Activated naive CD8-positive, alpha-beta T cell treated with anti-CD3 and anti-CD28 coated beads for 36 hours (primary cell): ENCODE data around the gene ARL3. TPM values are rescaled to one million over a fixed set of nuclear protein-coding genes. Genes with fewer than 3 reads are reported as not detected.
"Not testable (repeated sequence)": the region's sequence is repeated elsewhere in the genome, so short reads cannot be mapped to it uniquely, and the experiment has no call there.

Source experiments
- DNase-seq: peaks from one replicate; pipeline ENCODE4 v3.0.0; 2021
- H3K27ac Mint-ChIP-seq: one replicate; pipeline ENCODE4 v1.8.0; 2022; ENCODE audit warnings: mild to moderate bottlenecking, moderate library complexity, mixed read lengths
- H3K27me3 Mint-ChIP-seq: one replicate; pipeline ENCODE4 v1.8.0; 2022; ENCODE audit warnings: mild to moderate bottlenecking, mixed read lengths
- H3K36me3 Mint-ChIP-seq: one replicate; pipeline ENCODE4 v1.8.0; 2021; ENCODE audit warnings: mild to moderate bottlenecking, mixed read lengths
- H3K4me1 Mint-ChIP-seq: one replicate; pipeline ENCODE4 v1.8.0; 2021; ENCODE audit warnings: mixed read lengths
- H3K4me3 Mint-ChIP-seq: one replicate; pipeline ENCODE4 v1.8.0; 2022; ENCODE audit warnings: mild to moderate bottlenecking, moderate library complexity, mixed read lengths
- H3K9me3 Mint-ChIP-seq: one replicate; pipeline ENCODE4 v1.8.0; 2022; ENCODE audit warnings: mixed read lengths
- total RNA-seq, 2 experiments: library from RNA; stranded (reverse); gene quantifications; one replicate each; pipeline ENCODE4 v1.2.3, GENCODE V29; 2021

The ARL3 gene
- total RNA-seq, 2 experiments from 2014 or later, result 5.7 to 6.2 TPM

GRCh38 chr10:102721954-102722353, 7.8 kb upstream of the ARL3 start:
- Mint-ChIP-seq H3K36me3 (peaks cover 30% of the 10 kb centered on the region), H3K4me3 (no peak overlapping the region), H3K4me1 (peaks cover 26% of the 10 kb centered on the region), H3K9me3 (peaks cover 2% of the 10 kb centered on the region), H3K27me3 (no peaks in the 10 kb centered on the region), H3K27ac (peak overlapping the region; percentile 3)
- DNase-seq, result no peak

GRCh38 chr10:102720775-102721301, 6.6 kb upstream of the ARL3 start:
- no peak for DNase-seq
- Mint-ChIP-seq H3K9me3 (peaks cover 2% of the 10 kb centered on the region), H3K4me3 (no peak overlapping the region), H3K27me3 (no peaks in the 10 kb centered on the region), H3K36me3 (peaks cover 35% of the 10 kb centered on the region), H3K27ac (no peak overlapping the region), H3K4me1 (peaks cover 35% of the 10 kb centered on the region)

GRCh38 chr10:102720337-102720736, 6.1 kb upstream of the ARL3 start:
- peaks cover 37% of the 10 kb centered on the region for H3K36me3 Mint-ChIP-seq
- H3K4me1 Mint-ChIP-seq, result peaks cover 39% of the 10 kb centered on the region
- H3K27me3 Mint-ChIP-seq, result no peaks in the 10 kb centered on the region
- H3K9me3 Mint-ChIP-seq, result peaks cover 2% of the 10 kb centered on the region
- H3K27ac Mint-ChIP-seq, result no peak overlapping the region
- DNase-seq, result no peak
- H3K4me3 Mint-ChIP-seq, result no peak overlapping the region

GRCh38 chr10:102718220-102718619, 4.0 kb upstream of the ARL3 start:
- peaks cover 33% of the 10 kb centered on the region for H3K36me3 Mint-ChIP-seq
- H3K4me3 Mint-ChIP-seq, result no peak overlapping the region
- H3K27ac Mint-ChIP-seq, result no peak overlapping the region
- H3K9me3 Mint-ChIP-seq, result no peaks in the 10 kb centered on the region
- no peak for DNase-seq
- H3K4me1 Mint-ChIP-seq, result peaks cover 44% of the 10 kb centered on the region
- H3K27me3 Mint-ChIP-seq, result no peaks in the 10 kb centered on the region

- not testable (repeated sequence) for H3K9me3 Mint-ChIP-seq, H3K27me3 Mint-ChIP-seq, DNase-seq, H3K27ac Mint-ChIP-seq
- peak overlapping the region; percentile 41 for H3K4me3 Mint-ChIP-seq
- peaks cover 30% of the 10 kb centered on the region for H3K36me3 Mint-ChIP-seq
- peaks cover 54% of the 10 kb centered on the region for H3K4me1 Mint-ChIP-seq
Measured at GRCh38 chr10:102716900-102717565, 2.8 kb upstream of the ARL3 start.

GRCh38 chr10:102715880-102716279, 1.7 kb upstream of the ARL3 start:
- Mint-ChIP-seq H3K4me1 (peaks cover 50% of the 10 kb centered on the region), H3K27ac (no peak overlapping the region), H3K4me3 (peak overlapping the region; percentile 90), H3K9me3 (no peaks in the 10 kb centered on the region), H3K27me3 (no peaks in the 10 kb centered on the region), H3K36me3 (peaks cover 26% of the 10 kb centered on the region)
- no peak for DNase-seq

GRCh38 chr10:102714621-102715455, 641 bp upstream of the ARL3 start, which contains the start of gene SFXN2:
Gene SFXN2 (plus strand): TSS chr10:102714636. CDS start chr10:102726637, 12,001 bp downstream.
- H3K27me3 Mint-ChIP-seq, result no peaks in the 10 kb centered on the region
- H3K4me3 Mint-ChIP-seq, result peak within 1 kb of the TSS; percentile 90
- peaks cover 26% of the 10 kb centered on the region for H3K36me3 Mint-ChIP-seq
- H3K27ac Mint-ChIP-seq, result peak within 1 kb of the TSS; percentile 88
- peak; percentile 68 for DNase-seq
- H3K4me1 Mint-ChIP-seq, result peaks cover 52% of the 10 kb centered on the region
- no peaks in the 10 kb centered on the region for H3K9me3 Mint-ChIP-seq

GRCh38 chr10:102713539-102713813, 721 bp downstream of the ARL3 start:
- no peaks in the 10 kb centered on the region for H3K9me3 Mint-ChIP-seq
- peak overlapping the region; percentile 80 for H3K27ac Mint-ChIP-seq
- H3K4me3 Mint-ChIP-seq, result peak overlapping the region; percentile 90
- no peak for DNase-seq
- peaks cover 22% of the 10 kb centered on the region for H3K36me3 Mint-ChIP-seq
- peaks cover 48% of the 10 kb centered on the region for H3K4me1 Mint-ChIP-seq
- H3K27me3 Mint-ChIP-seq, result no peaks in the 10 kb centered on the region

- Mint-ChIP-seq H3K4me1 (peaks cover 46% of the 10 kb centered on the region), H3K9me3 (no peaks in the 10 kb centered on the region), H3K27ac (peak overlapping the region; percentile 80), H3K36me3 (peaks cover 21% of the 10 kb centered on the region), H3K27me3 (no peaks in the 10 kb centered on the region), H3K4me3 (peak overlapping the region; percentile 90)
- DNase-seq, result no peak
Measured at GRCh38 chr10:102712843-102713538, 1.2 kb downstream of the ARL3 start.

- H3K9me3 Mint-ChIP-seq, result no peaks in the 10 kb centered on the region
- peaks cover 38% of the 10 kb centered on the region for H3K4me1 Mint-ChIP-seq
- DNase-seq, result no peak
- no peaks in the 10 kb centered on the region for H3K27me3 Mint-ChIP-seq
- H3K36me3 Mint-ChIP-seq, result peaks cover 12% of the 10 kb centered on the region
- H3K4me3 Mint-ChIP-seq, result no peak overlapping the region
- H3K27ac Mint-ChIP-seq, result no peak overlapping the region
Measured at GRCh38 chr10:102712089-102712488, 2.1 kb downstream of the ARL3 start.

GRCh38 chr10:102710609-102711008, 3.6 kb downstream of the ARL3 start:
- no peak for DNase-seq
- Mint-ChIP-seq H3K9me3 (no peaks in the 10 kb centered on the region), H3K27ac (no peak overlapping the region), H3K27me3 (no peaks in the 10 kb centered on the region), H3K4me1 (peaks cover 29% of the 10 kb centered on the region), H3K4me3 (no peak overlapping the region), H3K36me3 (peaks cover 6% of the 10 kb centered on the region)

GRCh38 chr10:102705531-102705930, 8.7 kb downstream of the ARL3 start:
- Mint-ChIP-seq H3K27me3 (no peaks in the 10 kb centered on the region), H3K27ac (no peak overlapping the region), H3K4me3 (no peak overlapping the region), H3K36me3 (peaks cover 6% of the 10 kb centered on the region), H3K9me3 (no peaks in the 10 kb centered on the region), H3K4me1 (peaks cover 27% of the 10 kb centered on the region)
- no peak for DNase-seq

GRCh38 chr10:102704915-102705314, 9.3 kb downstream of the ARL3 start:
- DNase-seq, result no peak
- H3K27ac Mint-ChIP-seq, result peak overlapping the region; percentile 76
- H3K36me3 Mint-ChIP-seq, result peaks cover 6% of the 10 kb centered on the region
- H3K4me1 Mint-ChIP-seq, result peaks cover 24% of the 10 kb centered on the region
- H3K9me3 Mint-ChIP-seq, result no peaks in the 10 kb centered on the region
- no peak overlapping the region for H3K4me3 Mint-ChIP-seq
- H3K27me3 Mint-ChIP-seq, result no peaks in the 10 kb centered on the region

GRCh38 chr10:102702742-102703141, 11.5 kb downstream of the ARL3 start:
- Mint-ChIP-seq H3K4me3 (no peak overlapping the region), H3K9me3 (no peaks in the 10 kb centered on the region), H3K36me3 (peaks cover 8% of the 10 kb centered on the region), H3K4me1 (peaks cover 24% of the 10 kb centered on the region), H3K27ac (no peak overlapping the region), H3K27me3 (no peaks in the 10 kb centered on the region)
- no peak for DNase-seq

- Mint-ChIP-seq H3K4me3 (no peak overlapping the region), H3K36me3 (peaks cover 13% of the 10 kb centered on the region), H3K9me3 (no peaks in the 10 kb centered on the region), H3K27me3 (no peaks in the 10 kb centered on the region), H3K4me1 (peaks cover 24% of the 10 kb centered on the region), H3K27ac (no peak overlapping the region)
- no peak for DNase-seq
Measured at GRCh38 chr10:102701796-102702195, 12.4 kb downstream of the ARL3 start.
